ENCODE results near the gene HDAC9. TPM values are rescaled to one million over a fixed set of nuclear protein-coding genes. Genes with fewer than 3 reads are reported as not detected.

HDAC9 gene
- total RNA-seq, 1 experiment from 2014 or later: 4.3 TPM

GRCh38 chr7:18481776-18482175 lies 13.8 kb upstream of the HDAC9 start (continued):
- TF ChIP-seq TCF7L2 (IDR thresholded peaks at IDR 0.05; ENCODE audit: borderline replicate concordance, extremely low read depth, insufficient read depth, insufficient read length) (no peak), CBX3 (IDR thresholded peaks at IDR 0.05; ENCODE audit: low read depth) (no peak), MAX (IDR thresholded peaks at IDR 0.05) (no peak), SRF (IDR thresholded peaks at IDR 0.05; ENCODE audit: low read depth) (no peak), CEBPB (IDR thresholded peaks at IDR 0.05; ENCODE audit: low read depth) (no peak)
- TF ChIP-seq, protein P1, sequence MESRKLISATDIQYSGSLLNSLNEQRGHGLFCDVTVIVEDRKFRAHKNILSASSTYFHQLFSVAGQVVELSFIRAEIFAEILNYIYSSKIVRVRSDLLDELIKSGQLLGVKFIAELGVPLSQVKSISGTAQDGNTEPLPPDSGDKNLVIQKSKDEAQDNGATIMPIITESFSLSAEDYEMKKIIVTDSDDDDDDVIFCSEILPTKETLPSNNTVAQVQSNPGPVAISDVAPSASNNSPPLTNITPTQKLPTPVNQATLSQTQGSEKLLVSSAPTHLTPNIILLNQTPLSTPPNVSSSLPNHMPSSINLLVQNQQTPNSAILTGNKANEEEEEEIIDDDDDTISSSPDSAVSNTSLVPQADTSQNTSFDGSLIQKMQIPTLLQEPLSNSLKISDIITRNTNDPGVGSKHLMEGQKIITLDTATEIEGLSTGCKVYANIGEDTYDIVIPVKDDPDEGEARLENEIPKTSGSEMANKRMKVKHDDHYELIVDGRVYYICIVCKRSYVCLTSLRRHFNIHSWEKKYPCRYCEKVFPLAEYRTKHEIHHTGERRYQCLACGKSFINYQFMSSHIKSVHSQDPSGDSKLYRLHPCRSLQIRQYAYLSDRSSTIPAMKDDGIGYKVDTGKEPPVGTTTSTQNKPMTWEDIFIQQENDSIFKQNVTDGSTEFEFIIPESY (IDR thresholded peaks at IDR 0.05; ENCODE audit: extremely low read depth, insufficient replicate concordance, low read length): no peak
- TF ChIP-seq, protein P2, sequence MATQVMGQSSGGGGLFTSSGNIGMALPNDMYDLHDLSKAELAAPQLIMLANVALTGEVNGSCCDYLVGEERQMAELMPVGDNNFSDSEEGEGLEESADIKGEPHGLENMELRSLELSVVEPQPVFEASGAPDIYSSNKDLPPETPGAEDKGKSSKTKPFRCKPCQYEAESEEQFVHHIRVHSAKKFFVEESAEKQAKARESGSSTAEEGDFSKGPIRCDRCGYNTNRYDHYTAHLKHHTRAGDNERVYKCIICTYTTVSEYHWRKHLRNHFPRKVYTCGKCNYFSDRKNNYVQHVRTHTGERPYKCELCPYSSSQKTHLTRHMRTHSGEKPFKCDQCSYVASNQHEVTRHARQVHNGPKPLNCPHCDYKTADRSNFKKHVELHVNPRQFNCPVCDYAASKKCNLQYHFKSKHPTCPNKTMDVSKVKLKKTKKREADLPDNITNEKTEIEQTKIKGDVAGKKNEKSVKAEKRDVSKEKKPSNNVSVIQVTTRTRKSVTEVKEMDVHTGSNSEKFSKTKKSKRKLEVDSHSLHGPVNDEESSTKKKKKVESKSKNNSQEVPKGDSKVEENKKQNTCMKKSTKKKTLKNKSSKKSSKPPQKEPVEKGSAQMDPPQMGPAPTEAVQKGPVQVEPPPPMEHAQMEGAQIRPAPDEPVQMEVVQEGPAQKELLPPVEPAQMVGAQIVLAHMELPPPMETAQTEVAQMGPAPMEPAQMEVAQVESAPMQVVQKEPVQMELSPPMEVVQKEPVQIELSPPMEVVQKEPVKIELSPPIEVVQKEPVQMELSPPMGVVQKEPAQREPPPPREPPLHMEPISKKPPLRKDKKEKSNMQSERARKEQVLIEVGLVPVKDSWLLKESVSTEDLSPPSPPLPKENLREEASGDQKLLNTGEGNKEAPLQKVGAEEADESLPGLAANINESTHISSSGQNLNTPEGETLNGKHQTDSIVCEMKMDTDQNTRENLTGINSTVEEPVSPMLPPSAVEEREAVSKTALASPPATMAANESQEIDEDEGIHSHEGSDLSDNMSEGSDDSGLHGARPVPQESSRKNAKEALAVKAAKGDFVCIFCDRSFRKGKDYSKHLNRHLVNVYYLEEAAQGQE (IDR thresholded peaks at IDR 0.05; ENCODE audit: low read depth): no peak

DNA sequence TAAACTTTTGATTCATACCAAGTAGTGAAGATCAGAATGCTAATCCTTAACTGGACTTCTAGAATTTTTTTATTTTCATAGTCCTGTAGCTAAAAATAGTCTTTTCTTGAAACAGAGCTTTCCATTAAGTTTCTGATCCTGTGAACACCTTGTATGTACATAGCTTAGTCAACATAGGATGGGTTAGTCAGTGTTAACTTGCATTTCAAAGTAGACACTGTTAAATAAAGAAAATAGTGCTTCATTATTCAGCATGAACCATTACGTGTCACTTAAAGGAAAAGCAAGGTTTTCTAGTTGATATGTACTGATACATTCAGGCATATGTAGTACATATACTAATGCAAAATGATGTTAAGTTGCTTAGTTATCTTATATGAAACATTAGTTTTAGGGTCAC lies 7.5 kb upstream of the HDAC9 start:
- no peaks in the 10 kb centered on the region for H3K9me2 ChIP-seq (ENCODE audit: insufficient read depth)
- no peak overlapping the region for H3K4me3 ChIP-seq (replicated peaks in 1 of 2; ENCODE audit: low read depth in 1 of 2, low read length in 2 of 2)
- H3K79me2 ChIP-seq (ENCODE audit: insufficient read depth, low read length): no peaks in the 10 kb centered on the region
- H4K20me1 ChIP-seq (ENCODE audit: insufficient read depth): no peaks in the 10 kb centered on the region
- DNase-seq (ENCODE audit: low read depth, low spot score) (no peak), ATAC-seq (no peak)
- intact Hi-C loops (cut with micrococcal nuclease): no loop called here
- ChIA-PET CTCF (no interaction called here), RAD21 (ENCODE audit: low non-redundant PET in 1 of 2, low total read pairs in 2 of 2, uncharacterized antibody in 2 of 2, unreplicated experiment in 2 of 2) (no interaction called here), POLR2A (no interaction called here)
- TF ChIP-seq ZFX (IDR thresholded peaks at IDR 0.05): no peak
- no peak for TF ChIP-seq JUND (IDR thresholded peaks at IDR 0.05)
- TF ChIP-seq EGR1 (IDR thresholded peaks at IDR 0.05; ENCODE audit: low read depth): no peak
- TF ChIP-seq POLR2AphosphoS5 (IDR thresholded peaks at IDR 0.05; ENCODE audit: low read depth, low read length): no peak
- TF ChIP-seq YY1 (IDR thresholded peaks at IDR 0.05; ENCODE audit: extremely low read depth, insufficient replicate concordance, low read depth, low read length): no peak
- TF ChIP-seq, protein P1 (IDR thresholded peaks at IDR 0.05; ENCODE audit: extremely low read depth, insufficient replicate concordance, low read length): no peak
- no peak for TF ChIP-seq EZH2 (IDR thresholded peaks at IDR 0.05)
- no peak for TF ChIP-seq CEBPB (IDR thresholded peaks at IDR 0.05; ENCODE audit: low read depth)
- no peak for TF ChIP-seq CTCF (IDR thresholded peaks at IDR 0.05 in 2 of 3, conservative IDR thresholded peaks at IDR 0.05 in 1 of 3; ENCODE audit: borderline replicate concordance in 1 of 3, insufficient read depth in 1 of 3, low read depth in 2 of 3, low read length in 2 of 3)
- TF ChIP-seq FOSL1 (IDR thresholded peaks at IDR 0.05; ENCODE audit: low read depth): no peak
- no peak for TF ChIP-seq MAX (IDR thresholded peaks at IDR 0.05)
- no peak overlapping the region for H3K4me2 ChIP-seq (ENCODE audit: low read length)
- H3K27ac ChIP-seq (ENCODE audit: low read depth, low read length): no peak overlapping the region
- no TSS peak for BruUV-seq (replicated peaks)
- H3K9me3 ChIP-seq (ENCODE audit: control insufficient read depth in 1 of 2, insufficient read depth in 1 of 2, low read depth in 1 of 2, low read length in 2 of 2): no peaks in the 10 kb centered on the region
- H3K9ac ChIP-seq (ENCODE audit: low read length): no peak overlapping the region
- no peaks in the 10 kb centered on the region for H3K36me3 ChIP-seq (ENCODE audit: control insufficient read depth in 1 of 2, insufficient read depth in 2 of 2, low read length in 2 of 2)
- H2AFZ ChIP-seq (ENCODE audit: low read depth, low read length, poor library complexity, severe bottlenecking): no peak overlapping the region
- no peaks in the 10 kb centered on the region for H3K27me3 ChIP-seq (ENCODE audit: insufficient read depth, low read length)
- no peaks in the 10 kb centered on the region for H3K4me1 ChIP-seq (ENCODE audit: control insufficient read depth in 1 of 2, insufficient read depth in 2 of 2, low read length in 2 of 2)
